Measurements from ENCODE around the gene TMIGD3.
A peak's percentile ranks its signal among the peaks of the same experiment; 100 is the strongest.
"Not testable (repeated sequence)": the region's sequence is repeated elsewhere in the genome, so short reads cannot be mapped to it uniquely, and the experiment has no call there.

The TMIGD3 gene

DNA sequence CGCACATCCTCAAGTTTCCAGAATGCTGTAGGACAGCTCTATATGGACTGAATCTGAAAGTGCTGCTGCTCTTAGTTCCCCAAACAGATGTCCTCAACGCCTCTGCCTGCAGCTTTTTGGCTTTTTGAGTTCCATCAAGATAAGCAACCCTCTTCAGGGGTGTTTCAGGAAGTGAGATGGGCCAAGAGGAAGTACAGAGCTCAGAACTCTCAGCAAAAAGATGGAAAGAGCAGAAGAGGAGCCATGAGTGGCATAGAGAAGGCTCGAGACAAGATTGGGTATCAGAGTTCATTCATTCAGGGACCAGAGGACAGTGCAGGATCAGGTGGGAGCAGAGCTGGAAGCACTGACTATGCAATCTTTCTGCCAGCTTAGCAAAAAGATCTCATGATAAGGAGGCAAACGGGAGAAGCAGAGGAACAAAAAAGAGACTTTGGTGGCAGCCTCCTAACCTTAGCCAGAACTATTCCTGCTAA, at the start of gene TMIGD3, which contains the start of gene ADORA3:
Gene TMIGD3 (minus strand): TSS at position 49 of the 476 bp plus-strand sequence. CDS start 279 bp downstream, outside the sequence.
Gene ADORA3 (minus strand): TSS at position 49 of the 476 bp plus-strand sequence. CDS start 279 bp downstream, outside the sequence.
- DNase-seq, result no peak

- DNase-seq, result no peak
These were observed 49.8 kb upstream of the TMIGD3 start for GRCh38 chr1:111553196-111553595.

- DNase-seq, result no peak
These were observed 49.2 kb upstream of the TMIGD3 start for GRCh38 chr1:111552587-111552986.

DNA sequence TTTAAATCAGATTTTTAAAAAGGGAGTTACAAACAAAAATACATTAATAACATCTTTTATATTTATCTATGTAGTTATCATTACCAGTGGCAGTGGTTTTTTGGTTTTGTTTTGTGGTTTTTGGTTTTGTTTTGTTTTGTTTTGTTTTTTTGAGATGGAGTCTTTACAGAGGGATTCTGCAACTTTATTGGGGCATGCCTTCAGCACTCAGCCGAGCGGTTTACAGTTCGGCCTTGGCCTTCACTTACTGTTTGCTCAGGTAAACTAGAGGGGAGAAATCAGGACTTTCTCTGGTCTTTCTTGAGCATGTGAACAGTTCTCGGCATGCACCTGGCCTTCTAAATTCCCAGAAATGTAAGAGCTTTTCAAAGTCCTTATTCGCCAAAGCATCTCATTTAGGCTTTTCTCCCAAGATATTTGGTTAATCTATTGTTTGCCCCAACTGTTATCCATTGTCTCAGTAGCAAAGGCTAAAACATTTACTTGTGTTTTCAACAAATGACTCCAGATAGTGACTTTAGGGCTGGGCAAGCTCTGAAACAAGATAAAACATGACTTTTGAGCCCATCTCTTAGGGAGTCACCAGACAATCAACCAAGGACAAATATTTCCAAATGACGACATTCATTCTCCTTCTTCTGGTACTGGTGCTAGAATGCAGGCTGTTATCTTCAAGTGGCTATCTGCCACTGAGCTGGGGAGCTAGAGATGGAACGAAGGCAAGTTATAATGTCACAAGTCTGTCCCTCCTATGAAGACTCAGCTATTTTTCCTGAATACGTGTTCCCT, 48.4 kb upstream of the TMIGD3 start:
- DNase-seq, result no peak

DNA sequence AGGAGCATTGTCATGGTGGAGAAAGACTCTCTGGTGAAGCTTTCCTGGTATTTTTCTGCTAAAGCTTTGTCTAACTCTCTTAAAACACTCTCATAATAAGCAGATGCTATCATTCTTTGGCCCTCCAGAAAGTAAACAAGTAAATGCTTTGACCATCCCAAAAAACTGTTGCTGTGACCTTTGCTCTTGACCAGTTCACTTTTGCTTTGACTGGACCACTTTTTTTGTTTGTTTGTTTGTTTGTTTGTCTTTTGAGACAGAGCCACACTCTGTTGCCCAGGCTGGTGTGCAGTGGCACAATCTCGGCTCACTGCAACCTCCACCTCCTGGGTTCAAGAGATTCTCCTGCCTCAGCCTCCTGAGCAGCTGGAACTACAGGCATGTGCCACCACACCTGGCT, 44.4 kb upstream of the TMIGD3 start:
- not testable (repeated sequence) for DNase-seq

- DNase-seq, result no peak
These were observed 38.8 kb upstream of the TMIGD3 start for GRCh38 chr1:111542187-111542586.

- DNase-seq, result no peak
These were observed 38.3 kb upstream of the TMIGD3 start for GRCh38 chr1:111541721-111542120.

- DNase-seq, result no peak
These were observed 37.5 kb upstream of the TMIGD3 start for GRCh38 chr1:111540928-111541327.

DNA sequence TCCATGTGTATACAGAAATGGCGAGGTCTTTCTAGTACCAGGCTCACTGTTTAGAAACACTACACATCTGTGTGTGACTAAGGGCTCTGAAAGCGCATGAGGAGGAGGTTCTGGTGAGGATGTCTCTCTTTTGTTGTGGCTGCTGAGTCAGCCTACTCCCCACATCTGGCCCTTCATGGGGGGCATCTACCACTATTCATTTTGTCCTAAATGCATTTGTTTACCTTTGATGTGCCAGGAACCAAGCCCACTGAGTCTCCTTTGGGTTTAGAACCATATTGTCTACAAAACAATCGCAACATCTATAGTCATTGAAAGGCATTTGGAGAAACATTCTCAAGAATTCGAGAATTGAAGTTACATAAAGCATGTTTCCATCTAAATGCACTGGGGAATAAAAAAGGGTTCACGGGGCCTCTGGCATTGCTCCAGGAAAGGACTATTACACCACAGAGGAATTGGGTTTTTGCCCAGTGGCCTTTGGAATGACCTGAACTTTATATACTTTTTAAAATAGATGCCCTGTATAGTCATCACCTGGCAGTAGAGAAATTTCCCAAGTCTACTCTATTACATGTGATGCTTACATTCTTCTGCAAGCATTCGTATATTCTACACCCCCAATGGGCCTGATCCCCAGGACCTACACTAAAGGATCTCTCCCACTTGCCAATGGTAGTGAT, 35.1 kb upstream of the TMIGD3 start:
- no peak for DNase-seq

DNA sequence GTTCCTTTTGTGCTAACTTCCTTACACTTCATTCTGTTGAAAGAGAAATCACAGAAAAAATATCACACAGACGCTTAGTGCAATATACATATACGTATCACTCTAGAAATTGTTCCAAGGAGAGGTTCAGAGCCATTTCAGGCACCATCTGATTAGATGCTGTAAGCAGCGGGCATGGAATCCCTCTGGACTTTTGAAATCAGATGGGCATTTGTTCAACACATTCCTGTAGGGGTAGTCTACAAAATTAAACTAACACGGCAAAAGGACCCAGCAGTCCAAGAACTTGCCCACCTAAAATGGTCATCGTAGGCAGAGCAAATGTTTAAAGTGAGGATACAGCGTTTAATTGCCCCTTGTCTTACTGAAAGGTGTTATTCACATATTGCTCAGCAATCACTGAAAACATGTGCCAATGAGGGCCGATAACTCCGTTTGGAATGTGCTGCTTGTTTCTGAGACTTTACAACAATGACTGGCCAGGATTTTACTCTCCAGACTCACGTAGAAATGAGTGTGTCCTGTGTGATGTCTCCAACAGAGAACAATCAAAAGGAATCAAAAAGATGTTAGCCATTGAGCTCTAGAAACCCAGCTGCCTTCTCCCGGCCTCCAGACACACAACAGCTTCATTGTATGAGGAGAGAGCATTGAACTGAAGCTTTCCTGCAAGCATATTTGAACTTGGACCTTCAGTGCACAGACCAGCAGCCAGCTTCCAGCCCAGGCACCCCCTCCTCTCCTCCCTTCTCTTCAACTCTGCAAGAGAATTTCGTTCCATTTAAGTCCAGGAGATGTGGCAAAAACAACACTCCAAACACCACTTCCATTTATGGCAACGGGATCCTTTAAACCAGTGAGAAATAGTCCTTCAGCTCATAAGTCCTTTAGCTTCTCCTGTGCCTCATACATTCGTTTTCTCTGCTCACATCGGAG, 32.1 kb upstream of the TMIGD3 start:
- no peak for DNase-seq

GRCh38 chr1:111520053-111520452, 16.6 kb upstream of the TMIGD3 start:
- no peak for DNase-seq

DNA sequence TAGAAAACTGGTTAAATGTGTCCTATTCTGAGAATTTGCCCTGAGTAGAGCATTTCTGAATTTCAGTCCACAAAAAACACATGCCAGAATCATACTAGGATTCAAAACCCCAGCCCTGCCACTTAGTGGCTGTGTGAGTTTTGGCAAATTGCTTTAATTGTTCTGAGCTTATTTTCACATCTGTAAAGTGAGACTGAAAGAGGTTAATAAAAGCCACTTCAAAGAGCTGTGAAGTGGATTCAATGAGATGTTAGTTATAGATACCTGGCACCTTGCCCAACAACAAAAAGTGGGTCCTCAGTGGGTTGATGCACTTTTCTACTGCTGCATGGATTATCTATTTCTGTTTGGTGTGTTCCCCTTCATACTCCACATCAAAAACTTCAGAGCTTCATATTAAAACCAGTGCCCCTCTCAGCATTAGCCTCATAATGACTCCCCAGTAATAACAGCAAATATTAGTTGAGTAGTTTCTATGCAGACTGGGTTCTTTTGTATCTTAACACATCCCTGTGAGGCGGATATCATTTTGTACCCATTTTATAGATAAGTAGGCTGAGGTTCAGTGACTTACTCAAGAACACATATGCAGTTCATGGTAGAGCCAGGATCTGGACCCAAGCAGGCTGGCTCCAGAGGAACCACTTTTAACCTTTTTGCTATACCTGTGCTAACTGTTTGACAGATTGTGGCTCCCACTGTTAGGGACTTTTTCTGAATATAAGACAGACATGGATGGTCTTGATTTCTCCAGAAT, 14.2 kb upstream of the TMIGD3 start:
- peak in 1 of 2 experiments; percentile 35 for DNase-seq

DNA sequence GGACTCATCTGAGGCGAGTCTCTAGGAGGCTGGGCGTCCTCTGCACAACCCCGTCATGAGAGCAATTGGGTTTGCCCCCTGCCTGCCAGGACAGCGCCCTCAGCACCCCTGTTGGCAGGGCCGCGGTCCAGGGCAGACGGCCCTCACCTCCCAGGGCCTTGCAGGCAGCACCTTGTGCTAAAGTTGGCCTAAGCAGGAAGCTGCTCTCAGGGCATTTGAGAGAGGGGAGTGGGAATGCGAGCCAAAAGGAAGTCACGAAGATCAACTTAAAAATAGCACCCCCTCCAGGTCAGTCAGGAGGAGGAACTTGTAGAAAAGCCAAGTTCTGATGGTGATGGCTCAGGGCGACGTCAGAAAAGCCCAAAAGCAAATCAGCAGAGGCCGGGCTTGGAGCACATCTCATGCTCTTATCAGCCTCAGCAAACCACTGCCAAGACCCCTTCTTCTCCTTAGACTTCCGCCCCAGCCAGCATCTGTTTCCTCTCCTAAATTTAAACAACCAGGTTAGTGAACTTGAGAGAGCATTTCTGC, 12.6 kb upstream of the TMIGD3 start:
- peak in 1 of 2 experiments; percentile 24 for DNase-seq

DNA sequence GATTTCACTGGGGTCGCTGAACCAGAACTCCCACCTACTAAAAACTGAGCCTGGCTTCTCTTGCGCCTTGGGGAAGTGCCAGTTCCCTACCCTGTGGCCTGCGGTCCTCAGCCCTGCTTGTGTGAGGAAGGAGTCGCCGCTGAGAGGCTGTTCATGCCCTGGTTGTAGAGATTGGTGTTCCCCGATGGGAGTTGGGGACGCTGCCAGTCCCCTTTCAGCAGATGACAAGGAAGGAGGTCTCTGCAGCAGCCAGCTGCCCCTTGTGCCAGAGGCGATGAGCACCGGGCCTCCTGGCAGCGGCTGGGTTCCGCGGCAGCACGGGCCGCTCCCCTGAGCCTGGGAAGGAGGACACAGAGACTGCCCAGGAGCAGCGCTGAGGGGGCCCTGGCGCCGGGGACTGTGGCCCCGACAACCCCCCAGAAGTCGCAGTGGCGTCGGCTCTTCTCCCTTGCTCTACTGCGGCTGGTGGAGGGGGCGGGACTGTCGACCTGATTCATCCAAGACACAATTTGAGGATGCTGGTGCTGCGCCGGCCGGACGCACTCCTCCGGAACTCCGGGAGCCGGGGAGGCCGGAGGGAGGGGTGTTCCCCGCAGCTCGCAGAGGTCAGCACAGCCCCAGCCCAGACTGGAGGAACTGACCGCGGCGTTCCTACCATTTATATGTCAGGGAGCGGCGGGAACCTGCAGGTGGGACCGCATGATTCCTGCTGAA, 12.0 kb upstream of the TMIGD3 start:
- DNase-seq, result peak; percentile 34 to 42

GRCh38 chr1:111513410-111514020, 10.1 kb upstream of the TMIGD3 start:
- no peak for DNase-seq

DNA sequence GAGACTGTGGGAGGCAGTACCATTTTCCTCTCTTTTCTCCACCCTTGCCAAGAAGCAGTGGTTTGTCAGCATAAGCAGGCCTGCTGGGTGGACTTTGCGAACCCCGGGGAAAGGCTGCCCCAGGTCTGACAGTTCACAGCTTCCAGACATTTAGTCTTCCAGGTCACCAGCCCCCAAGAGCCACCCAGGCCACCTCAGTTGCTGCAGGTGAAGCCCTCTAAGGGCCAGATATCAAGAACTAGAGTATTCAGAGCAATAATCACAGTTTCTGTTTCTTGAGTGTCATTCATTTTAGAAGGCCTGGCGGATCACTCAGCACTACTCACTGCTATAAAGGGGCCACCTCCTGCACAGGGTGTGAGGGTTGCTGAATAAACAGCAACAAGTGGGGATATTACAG, 9.5 kb upstream of the TMIGD3 start:
- no peak for DNase-seq

DNA sequence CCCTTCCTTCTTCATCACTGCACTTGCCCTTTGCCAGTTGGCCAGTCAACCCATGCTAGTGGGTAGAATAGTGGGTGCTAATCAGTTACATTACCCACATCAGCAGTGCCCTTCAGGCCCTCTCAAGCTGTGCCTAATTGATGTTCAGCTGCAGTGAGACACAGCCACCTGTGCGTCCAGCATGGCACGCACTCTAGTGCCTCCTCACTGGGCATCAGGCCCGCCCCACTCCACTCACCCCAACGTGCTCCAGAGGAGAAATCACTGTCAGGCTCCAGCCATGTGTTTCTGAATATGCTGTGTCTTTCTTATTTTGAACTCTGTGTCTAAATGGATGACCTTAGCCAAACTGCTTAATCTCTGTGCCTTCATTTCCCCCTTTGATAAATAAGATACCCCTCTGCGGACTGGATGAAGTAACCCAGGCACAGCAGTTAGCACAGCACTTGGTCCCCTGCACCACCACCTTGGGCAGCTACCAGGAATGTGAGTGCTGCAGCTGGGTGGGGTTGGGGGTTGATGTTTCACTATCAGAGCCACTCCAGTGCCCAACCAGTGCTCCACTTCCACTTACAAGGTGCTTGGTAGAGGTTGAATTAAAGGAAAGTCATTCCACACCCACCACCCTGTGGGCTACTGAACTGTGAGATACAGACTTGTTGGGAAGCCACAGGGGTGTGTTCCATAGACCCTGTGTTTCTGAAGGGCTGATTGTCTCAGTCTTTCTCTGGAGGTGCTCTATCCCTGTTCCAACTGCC, 8.9 kb upstream of the TMIGD3 start:
- DNase-seq, result no peak

DNA sequence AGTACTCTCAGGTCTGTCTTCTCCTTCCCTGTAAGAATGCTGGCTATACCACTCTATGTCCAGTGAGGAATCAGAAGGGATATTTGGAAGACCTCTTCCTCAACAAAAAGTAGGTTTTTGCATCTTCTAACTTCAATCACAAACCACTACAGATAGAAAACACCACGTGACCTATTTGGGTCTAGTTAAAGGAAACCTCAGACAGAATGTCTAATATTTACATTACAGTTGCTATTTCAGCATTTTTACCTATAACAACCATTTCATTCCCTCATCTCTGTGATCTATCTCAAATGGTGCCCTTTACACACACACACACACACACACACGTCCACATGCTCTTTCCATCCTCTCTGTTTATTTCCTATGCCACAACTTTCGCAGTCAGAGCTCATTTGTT, 7.9 kb upstream of the TMIGD3 start:
- no peak for DNase-seq

DNA sequence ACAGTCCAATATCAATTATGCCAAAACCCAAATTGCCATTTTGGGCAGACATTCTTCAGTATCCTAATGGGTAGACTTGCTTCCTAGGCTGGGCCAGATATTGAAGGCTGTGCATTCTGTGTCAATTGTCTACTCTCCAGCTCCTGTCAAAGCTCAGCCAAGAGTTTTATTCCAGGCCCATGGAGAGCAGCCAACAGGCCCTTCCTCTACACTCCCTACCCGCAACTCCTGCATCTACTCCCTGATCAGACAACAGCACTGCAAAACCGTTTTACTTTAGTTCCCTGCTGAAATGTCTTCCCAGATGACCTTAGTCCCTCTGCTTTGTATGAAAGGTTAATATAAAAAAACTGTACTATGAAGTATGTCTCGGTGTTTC, 6.6 kb upstream of the TMIGD3 start:
- no peak for DNase-seq

Data from activated CD4-positive, alpha-beta T cell treated with anti-CD3 and anti-CD28 coated beads, Interleukin-2, amount 50 U/mL, for 48 hours (primary cell).